Keratinocyte (primary cell): ENCODE data around the gene WDR27. TPM values are rescaled to one million over a fixed set of nuclear protein-coding genes. Genes with fewer than 3 reads are reported as not detected.
A peak's percentile ranks its signal among the peaks of the same experiment; 100 is the strongest.

ENCODE experiments used
- DNase-seq: peaks from one replicate; pipeline ENCODE4 v3.0.0-alpha.2; 2011; ENCODE audit warnings: low read depth, missing footprints, low spot score
- FAIRE-seq: peaks from 2 replicates; lab custom pipeline; 2011; peaks lifted over from hg19 to GRCh38; lab: Jason Lieb, UNC
- H2AFZ ChIP-seq: 2 replicates; pipeline ENCODE4 v1.6.0; 2012; ENCODE audit warnings: low read length, control low read depth, inconsistent platforms; ENCODE audit not compliant: control insufficient read depth
- H3K27ac ChIP-seq: 2 replicates; pipeline ENCODE4 v1.5.1; 2011; ENCODE audit warnings: low read length; ENCODE audit not compliant: control insufficient read depth, insufficient read depth
- H3K27me3 ChIP-seq: 3 replicates; pipeline ENCODE4 v1.6.0; 2011; ENCODE audit warnings: low read length; ENCODE audit not compliant: control insufficient read depth, insufficient read depth; ENCODE audit errors: extremely low read depth
- H3K36me3 ChIP-seq, 2 experiments: 2 replicates in 1 of 2; 3 replicates in 1 of 2; pipeline ENCODE4 v1.5.1; 2011; ENCODE audit warnings: low read length in 2 of 2, mild to moderate bottlenecking in 1 of 2; ENCODE audit not compliant: control insufficient read depth in 2 of 2, insufficient read depth in 2 of 2; ENCODE audit errors: extremely low read depth in 1 of 2
- H3K4me1 ChIP-seq: 3 replicates; pipeline ENCODE4 v1.5.1; 2011; ENCODE audit warnings: low read length; ENCODE audit not compliant: control insufficient read depth, insufficient read depth; ENCODE audit errors: extremely low read depth
- H3K4me2 ChIP-seq: 3 replicates; pipeline ENCODE4 v1.6.0; 2011; ENCODE audit warnings: low read depth, low read length; ENCODE audit not compliant: control insufficient read depth, insufficient read depth; ENCODE audit errors: extremely low read depth
- H3K4me3 ChIP-seq, 3 experiments: fragments of 200-600 bp in 1 of 3; sonication (generic) in 1 of 3; 2 replicates in 2 of 3; 3 replicates in 1 of 3; pipeline ENCODE4 v1.5.1; 2011 to 2016; ENCODE audit warnings: low read length in 3 of 3, mild to moderate bottlenecking in 3 of 3, control low read depth in 2 of 3, inconsistent platforms in 1 of 3, low read depth in 1 of 3, mixed read lengths in 1 of 3, mixed run types in 1 of 3, moderate library complexity in 1 of 3; ENCODE audit not compliant: control insufficient read depth in 2 of 3, insufficient read depth in 2 of 3; ENCODE audit errors: extremely low read depth in 1 of 3
- H3K79me2 ChIP-seq: 2 replicates; pipeline ENCODE4 v1.6.0; 2012; ENCODE audit warnings: low read length; ENCODE audit not compliant: control insufficient read depth, insufficient read depth
- H3K9ac ChIP-seq: 3 replicates; pipeline ENCODE4 v1.6.0; 2011; ENCODE audit warnings: low read length; ENCODE audit not compliant: control insufficient read depth, insufficient read depth; ENCODE audit errors: extremely low read depth
- H3K9me1 ChIP-seq: 3 replicates; pipeline ENCODE4 v1.6.0; 2011; ENCODE audit warnings: low read length; ENCODE audit not compliant: control insufficient read depth, insufficient read depth; ENCODE audit errors: extremely low read depth
- H3K9me3 ChIP-seq: 2 replicates; pipeline ENCODE4 v1.5.1; 2012; ENCODE audit warnings: low read depth, low read length; ENCODE audit not compliant: control insufficient read depth
- H4K20me1 ChIP-seq: 3 replicates; pipeline ENCODE4 v1.6.0; 2011; ENCODE audit warnings: low read length; ENCODE audit not compliant: control insufficient read depth, insufficient read depth; ENCODE audit errors: extremely low read depth
- EZH2 ChIP-seq: IDR thresholded peaks from one replicate; pipeline ENCODE4 v1.6.1; 2012; ENCODE audit warnings: inconsistent platforms, mild to moderate bottlenecking, low read length, moderate library complexity
- dilution Hi-C: fragments of 300-500 bp; cut with MboI; formaldehyde crosslinking; loops from one replicate; pipeline ENCODE4 v1.7.0; 2020; ENCODE audit warnings: low sequenced_read_pairs; ENCODE audit not compliant: extremely low pct_ligation_motif_present
- polyA plus RNA-seq, 5 experiments: library from polyadenylated mRNA; depleted of rRNA in 3 of 5; stranded (reverse) in 3 of 5; stranded (forward) in 1 of 5; unstranded in 1 of 5; fragments of >200 nt; gene quantifications; 1 replicate in 1 of 5; 2 replicates in 3 of 5; 3 replicates in 1 of 5; pipeline versions ENCODE4 v1.2.1 to v1.2.3, GENCODE V29; 2011 to 2012; ENCODE audit warnings: missing spikeins in 2 of 5, low read depth in 1 of 5, low replicate concordance in 1 of 5
- TF ChIP-seq, protein P1 (sequence below), 3 experiments: IDR thresholded peaks in 1 of 3; conservative IDR thresholded peaks in 1 of 3; optimal IDR thresholded peaks in 1 of 3; 2 replicates in 2 of 3; 3 replicates in 1 of 3; pipeline versions ENCODE3 to v1.5.1; 2011; ENCODE audit warnings: low read length in 3 of 3, mild to moderate bottlenecking in 3 of 3, moderate library complexity in 2 of 3, control low read depth in 1 of 3, inconsistent platforms in 1 of 3; ENCODE audit not compliant: insufficient read depth in 2 of 3; ENCODE audit errors: extremely low read depth in 1 of 3

The WDR27 gene
- polyA plus RNA-seq, 1 donor (not counting 4 experiments of a cell fraction or from before 2014, with no cell fraction given): 17.8 TPM

GRCh38 chr6:169445661-169446581 lies 255.9 kb downstream of the WDR27 start:
- no peak overlapping the region for H3K27ac ChIP-seq

GRCh38 chr6:169445227-169445626 lies 256.6 kb downstream of the WDR27 start:
- no peak overlapping the region for H2AFZ ChIP-seq
- H3K4me3 ChIP-seq: no peak overlapping the region
- peaks cover 4% of the 10 kb centered on the region for H3K4me1 ChIP-seq
- no peaks in the 10 kb centered on the region for H3K79me2 ChIP-seq
- H3K27ac ChIP-seq: no peak overlapping the region
- H3K9me1 ChIP-seq: no peaks in the 10 kb centered on the region
- no peaks in the 10 kb centered on the region for H4K20me1 ChIP-seq
- DNase-seq: no peak
- H3K36me3 ChIP-seq: no peaks in the 10 kb centered on the region
- no peak overlapping the region for H3K9ac ChIP-seq
- dilution Hi-C loops: no loop called here
- no peaks in the 10 kb centered on the region for H3K9me3 ChIP-seq
- H3K27me3 ChIP-seq: no peaks in the 10 kb centered on the region
- TF ChIP-seq, protein P1, sequence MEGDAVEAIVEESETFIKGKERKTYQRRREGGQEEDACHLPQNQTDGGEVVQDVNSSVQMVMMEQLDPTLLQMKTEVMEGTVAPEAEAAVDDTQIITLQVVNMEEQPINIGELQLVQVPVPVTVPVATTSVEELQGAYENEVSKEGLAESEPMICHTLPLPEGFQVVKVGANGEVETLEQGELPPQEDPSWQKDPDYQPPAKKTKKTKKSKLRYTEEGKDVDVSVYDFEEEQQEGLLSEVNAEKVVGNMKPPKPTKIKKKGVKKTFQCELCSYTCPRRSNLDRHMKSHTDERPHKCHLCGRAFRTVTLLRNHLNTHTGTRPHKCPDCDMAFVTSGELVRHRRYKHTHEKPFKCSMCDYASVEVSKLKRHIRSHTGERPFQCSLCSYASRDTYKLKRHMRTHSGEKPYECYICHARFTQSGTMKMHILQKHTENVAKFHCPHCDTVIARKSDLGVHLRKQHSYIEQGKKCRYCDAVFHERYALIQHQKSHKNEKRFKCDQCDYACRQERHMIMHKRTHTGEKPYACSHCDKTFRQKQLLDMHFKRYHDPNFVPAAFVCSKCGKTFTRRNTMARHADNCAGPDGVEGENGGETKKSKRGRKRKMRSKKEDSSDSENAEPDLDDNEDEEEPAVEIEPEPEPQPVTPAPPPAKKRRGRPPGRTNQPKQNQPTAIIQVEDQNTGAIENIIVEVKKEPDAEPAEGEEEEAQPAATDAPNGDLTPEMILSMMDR (optimal IDR thresholded peaks at IDR 0.05 in 1 of 3, IDR thresholded peaks at IDR 0.05 in 1 of 3, conservative IDR thresholded peaks at IDR 0.05 in 1 of 3; ENCODE audit: extremely low read depth in 1 of 3, insufficient read depth in 2 of 3, low read length in 3 of 3): peak in 1 of 3 experiments; percentile 13
- no peak for TF ChIP-seq EZH2
- no peak for FAIRE-seq
- H3K4me2 ChIP-seq: no peak overlapping the region

More at GRCh38 chr6:169445661-169446581, 255.9 kb downstream of the WDR27 start:
- no peaks in the 10 kb centered on the region for H3K9me1 ChIP-seq
- FAIRE-seq: no peak
- no peak overlapping the region for H2AFZ ChIP-seq
- no peak overlapping the region for H3K4me3 ChIP-seq
- DNase-seq: no peak
- no peaks in the 10 kb centered on the region for H3K27me3 ChIP-seq
- H3K79me2 ChIP-seq: no peaks in the 10 kb centered on the region
- TF ChIP-seq EZH2: no peak
- TF ChIP-seq, protein P1 (optimal IDR thresholded peaks at IDR 0.05 in 1 of 3, IDR thresholded peaks at IDR 0.05 in 1 of 3, conservative IDR thresholded peaks at IDR 0.05 in 1 of 3; ENCODE audit: extremely low read depth in 1 of 3, insufficient read depth in 2 of 3, low read length in 3 of 3): no peak
- no peaks in the 10 kb centered on the region for H3K36me3 ChIP-seq
- H3K4me2 ChIP-seq: no peak overlapping the region
- H3K9me3 ChIP-seq: no peaks in the 10 kb centered on the region
- dilution Hi-C loops: no loop called here
- H3K4me1 ChIP-seq: peaks cover 11% of the 10 kb centered on the region
- H3K9ac ChIP-seq: no peak overlapping the region
- no peaks in the 10 kb centered on the region for H4K20me1 ChIP-seq
